ENCODE measurements around the gene PFKL.
A peak's percentile ranks its signal among the peaks of the same experiment; 100 is the strongest.
"Not testable (repeated sequence)": the region's sequence is repeated elsewhere in the genome, so short reads cannot be mapped to it uniquely, and the experiment has no call there.

Gene PFKL

GRCh38 chr21:44294391-44295162, 5.3 kb upstream of the PFKL start:
- DNase-seq: peak in 12 of 51 donors; percentile 6 to 41 (median 24)

GRCh38 chr21:44295163-44295573, 4.7 kb upstream of the PFKL start:
- DNase-seq: no peak

GRCh38 chr21:44295646-44296045, 4.2 kb upstream of the PFKL start:
- DNase-seq: no peak

- no peak for DNase-seq
Observed at GRCh38 chr21:44296103-44296519, 3.7 kb upstream of the PFKL start.

GRCh38 chr21:44296916-44297315, 2.9 kb upstream of the PFKL start:
- DNase-seq: no peak

- peak in 49 of 51 donors; percentile 22 to 89 (median 72) for DNase-seq
Observed at GRCh38 chr21:44297525-44298290, 2.1 kb upstream of the PFKL start.

- no peak for DNase-seq
Observed at GRCh38 chr21:44298301-44298700, 1.6 kb upstream of the PFKL start.

GRCh38 chr21:44299085-44299457, 782 bp upstream of the PFKL start:
- no peak for DNase-seq

GRCh38 chr21:44300262-44300959, 558 bp downstream of the PFKL start:
- peak in 31 of 51 donors; percentile 27 to 78 (median 47) for DNase-seq

- peak in 1 of 51 donors; percentile 38 for DNase-seq
Observed at GRCh38 chr21:44301141-44301540, 1.3 kb downstream of the PFKL start.

- DNase-seq: peak in 7 of 51 donors; percentile 9 to 61 (median 20)
Observed at GRCh38 chr21:44301961-44302406, 2.1 kb downstream of the PFKL start.

- not testable (repeated sequence) for DNase-seq
Observed at GRCh38 chr21:44302573-44303401, 2.9 kb downstream of the PFKL start.

- DNase-seq: peak in 2 of 51 donors; percentile 8 to 29
Observed at GRCh38 chr21:44303490-44303981, 3.7 kb downstream of the PFKL start.

- peak in 20 of 51 donors; percentile 18 to 56 (median 39) for DNase-seq
Observed at GRCh38 chr21:44304011-44304616, 4.3 kb downstream of the PFKL start.

- DNase-seq: peak in 38 of 51 donors; percentile 18 to 75 (median 40)
Observed at GRCh38 chr21:44304877-44305293, 5.0 kb downstream of the PFKL start.

GRCh38 chr21:44305691-44306090, 5.8 kb downstream of the PFKL start:
- DNase-seq: peak in 10 of 51 donors; percentile 8 to 63 (median 34)

GRCh38 chr21:44306936-44307704, 7.3 kb downstream of the PFKL start:
- no peak for DNase-seq

- no peak for DNase-seq
Observed at GRCh38 chr21:44310628-44311507, 11.0 kb downstream of the PFKL start.
